ENCODE data around the gene MGAT4A.

Gene MGAT4A

DNA sequence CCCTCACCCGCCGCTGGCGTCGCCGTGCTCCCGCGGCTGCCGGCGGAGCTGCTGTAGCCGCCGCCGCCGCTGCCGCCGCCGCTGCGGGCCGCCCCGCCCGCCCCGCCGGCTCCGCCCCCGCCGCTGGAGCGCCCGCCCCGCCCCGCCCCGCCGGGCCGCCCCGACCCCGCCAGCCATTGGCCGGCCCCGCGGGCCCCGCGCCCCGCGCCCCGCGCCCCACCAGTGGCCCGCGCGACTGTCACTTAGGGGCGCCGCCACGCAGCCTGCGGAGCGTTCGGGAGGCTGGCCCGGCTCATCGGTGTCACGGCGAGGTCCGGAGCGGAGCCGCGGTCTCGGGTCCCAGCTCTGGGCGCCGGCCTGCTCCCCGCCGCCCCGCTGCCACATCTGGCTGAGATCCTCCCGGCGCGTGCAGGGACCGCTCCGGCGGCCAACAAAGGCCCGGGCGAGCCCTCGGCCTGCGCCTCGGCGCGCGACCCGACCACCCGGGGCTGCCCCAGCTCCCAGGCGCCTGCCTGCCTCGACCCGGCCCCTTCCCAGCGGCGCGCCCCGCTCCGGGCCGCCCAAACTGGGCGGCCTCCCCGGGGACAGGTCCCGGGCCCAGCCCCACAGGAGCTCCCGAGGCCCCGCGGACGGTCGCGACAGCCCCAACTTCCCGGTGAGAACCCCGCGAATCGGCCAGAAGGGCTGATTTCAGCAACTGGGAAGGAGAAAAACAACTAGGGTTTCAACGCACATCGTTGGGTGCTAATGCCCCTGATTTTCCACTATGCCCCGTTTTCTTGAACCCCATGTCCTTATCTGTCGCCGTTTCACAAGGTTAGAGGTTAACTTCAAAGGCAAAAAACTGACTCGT lies at the start of gene MGAT4A:
MGAT4A (minus strand) TSS at position 92 of the 853 bp plus-strand sequence. CDS start 4,800 bp downstream, outside the sequence.
- peaks cover 5% of the 10 kb centered on the region for H3K9me3 Mint-ChIP-seq
- peak within 1 kb of the TSS; percentile 92 for H3K27ac Mint-ChIP-seq
- no peaks in the 10 kb centered on the region for H3K27me3 Mint-ChIP-seq (ENCODE audit: low read depth)
- peaks cover 26% of the 10 kb centered on the region for H3K36me3 Mint-ChIP-seq (ENCODE audit: low read depth)
- peaks cover 64% of the 10 kb centered on the region for H3K4me1 Mint-ChIP-seq (ENCODE audit: low read depth)
- peak; percentile 80 for DNase-seq (ENCODE audit: low spot score)
- peak within 1 kb of the TSS; percentile 94 for H3K4me3 Mint-ChIP-seq

DNA sequence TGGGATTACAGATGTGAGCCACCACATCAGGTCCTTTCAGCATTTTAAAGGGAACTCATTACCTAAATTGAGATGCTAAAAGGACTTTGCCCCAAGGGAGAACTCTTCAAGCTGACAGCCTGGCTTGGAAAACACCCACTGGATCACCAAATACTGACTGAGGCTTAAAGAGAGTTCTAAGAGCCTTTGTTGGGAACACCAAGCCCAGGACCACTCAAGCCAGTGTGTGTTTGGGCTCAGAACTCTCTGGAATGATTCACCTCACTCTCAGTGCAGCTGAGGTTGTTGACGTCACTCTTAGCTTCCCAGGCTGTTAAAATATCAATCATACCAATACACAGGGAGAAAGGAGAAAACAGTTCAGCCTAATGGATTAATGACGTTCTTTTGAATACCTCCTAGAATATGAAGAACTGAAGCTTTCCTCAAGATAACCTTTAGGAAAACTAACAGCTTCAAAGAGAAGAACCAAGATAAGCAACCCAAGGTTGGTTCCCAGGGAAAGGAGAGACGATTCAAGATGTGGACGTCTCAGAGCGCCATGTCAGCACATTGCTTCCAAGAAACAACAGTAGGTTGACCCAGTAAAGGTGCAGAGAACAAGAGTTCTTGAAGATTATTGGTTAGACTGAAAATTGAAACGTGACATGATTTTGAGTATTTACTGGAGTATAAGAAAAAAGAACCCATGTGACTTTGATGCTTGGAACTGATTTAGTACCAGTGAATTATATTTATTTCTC lies 48.0 kb upstream of the MGAT4A start:
- no peak overlapping the region for H3K27ac Mint-ChIP-seq
- DNase-seq (ENCODE audit: low spot score): no peak

GRCh38 chr2:98778151-98778550 lies 47.2 kb upstream of the MGAT4A start:
- no peak for DNase-seq (ENCODE audit: low spot score)
- H3K27ac Mint-ChIP-seq: no peak overlapping the region
- H3K4me1 Mint-ChIP-seq (ENCODE audit: low read depth): peaks cover 6% of the 10 kb centered on the region
- no peak overlapping the region for H3K4me3 Mint-ChIP-seq
- H3K9me3 Mint-ChIP-seq: peaks cover 16% of the 10 kb centered on the region
- H3K36me3 Mint-ChIP-seq (ENCODE audit: low read depth): peaks cover 8% of the 10 kb centered on the region
- H3K27me3 Mint-ChIP-seq (ENCODE audit: low read depth): peaks cover 2% of the 10 kb centered on the region

More for the DNA sequence above, 48.0 kb upstream of the MGAT4A start:
- Mint-ChIP-seq H3K36me3 (ENCODE audit: low read depth) (peaks cover 8% of the 10 kb centered on the region), H3K4me1 (ENCODE audit: low read depth) (peaks cover 3% of the 10 kb centered on the region), H3K9me3 (peaks cover 16% of the 10 kb centered on the region), H3K4me3 (no peak overlapping the region), H3K27me3 (ENCODE audit: low read depth) (peaks cover 2% of the 10 kb centered on the region)

DNA sequence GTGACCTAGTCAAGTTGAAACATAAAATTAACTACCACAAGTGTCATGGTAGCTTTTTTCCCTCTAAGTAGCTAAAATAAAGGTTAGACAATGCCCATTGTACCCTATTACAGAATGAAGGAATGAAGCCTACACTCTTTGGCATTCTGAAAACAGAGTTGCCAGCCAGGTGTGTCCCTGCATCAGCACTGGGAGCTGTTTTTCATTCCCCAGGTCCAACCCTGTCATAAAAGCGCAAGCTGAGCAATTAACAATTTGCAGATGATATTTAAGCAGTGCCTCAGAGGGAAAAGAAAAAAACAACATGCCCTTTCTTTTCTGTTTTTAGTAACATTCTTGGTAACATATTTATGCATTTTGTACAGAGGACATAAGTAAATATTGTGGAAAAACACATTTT lies 46.8 kb upstream of the MGAT4A start:
- no peak for DNase-seq (ENCODE audit: low spot score)
- Mint-ChIP-seq H3K4me3 (no peak overlapping the region), H3K36me3 (ENCODE audit: low read depth) (peaks cover 8% of the 10 kb centered on the region), H3K9me3 (peaks cover 16% of the 10 kb centered on the region), H3K4me1 (ENCODE audit: low read depth) (peaks cover 11% of the 10 kb centered on the region), H3K27me3 (ENCODE audit: low read depth) (peaks cover 2% of the 10 kb centered on the region), H3K27ac (no peak overlapping the region)

GRCh38 chr2:98777076-98777475 lies 46.1 kb upstream of the MGAT4A start:
- Mint-ChIP-seq H3K4me3 (no peak overlapping the region), H3K9me3 (peaks cover 10% of the 10 kb centered on the region), H3K27me3 (ENCODE audit: low read depth) (no peaks in the 10 kb centered on the region), H3K27ac (no peak overlapping the region), H3K36me3 (ENCODE audit: low read depth) (peaks cover 5% of the 10 kb centered on the region), H3K4me1 (ENCODE audit: low read depth) (peaks cover 17% of the 10 kb centered on the region)
- DNase-seq (ENCODE audit: low spot score): no peak

- Mint-ChIP-seq H3K4me3 (no peak overlapping the region), H3K36me3 (ENCODE audit: low read depth) (peaks cover 2% of the 10 kb centered on the region), H3K4me1 (ENCODE audit: low read depth) (peaks cover 25% of the 10 kb centered on the region), H3K9me3 (peaks cover under 1% of the 10 kb centered on the region), H3K27ac (no peak overlapping the region), H3K27me3 (ENCODE audit: low read depth) (no peaks in the 10 kb centered on the region)
- DNase-seq (ENCODE audit: low spot score): no peak
Observed at GRCh38 chr2:98776136-98776535, 45.2 kb upstream of the MGAT4A start.

DNA sequence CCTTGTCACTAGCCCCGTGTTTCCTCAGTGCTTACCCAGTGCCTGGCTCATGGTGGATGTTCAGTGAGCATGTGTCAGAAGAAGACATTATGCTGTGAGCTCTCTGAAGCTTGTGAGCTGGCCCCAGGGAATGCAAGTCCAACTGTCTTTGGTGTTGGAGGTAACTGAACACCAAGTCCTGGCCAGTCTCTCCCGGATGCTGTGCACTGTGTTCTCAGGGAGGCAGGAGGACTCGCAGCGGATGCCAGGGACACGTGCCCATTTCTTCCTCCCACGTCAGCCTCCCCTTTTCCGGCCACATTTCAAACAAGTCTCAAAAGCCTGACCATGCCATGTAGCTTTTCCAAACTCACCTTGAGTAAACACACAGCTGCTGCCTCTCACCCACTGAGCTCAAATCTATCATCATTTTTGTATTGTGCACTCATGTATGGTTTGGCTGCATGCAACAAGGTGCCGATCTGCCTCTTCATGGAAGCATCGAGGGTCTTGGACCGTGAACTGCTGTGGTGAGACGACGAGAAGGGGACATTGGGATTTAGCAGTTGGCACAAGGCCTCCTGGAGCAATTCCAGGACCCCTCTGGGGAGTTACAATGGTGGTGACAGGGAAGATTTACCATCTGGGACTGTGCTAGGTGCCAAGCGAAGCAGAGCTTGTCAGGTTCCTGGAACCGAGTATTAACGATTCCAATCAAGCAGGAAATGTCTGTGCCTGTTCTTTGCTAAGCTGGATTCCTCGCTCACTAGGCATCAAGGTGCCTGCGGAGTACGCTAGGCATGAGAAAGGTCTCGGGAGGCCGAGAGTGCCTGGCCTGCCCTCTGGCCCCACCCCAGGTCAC lies 44.4 kb upstream of the MGAT4A start:
- H3K27ac Mint-ChIP-seq: no peak overlapping the region
- H3K4me1 Mint-ChIP-seq (ENCODE audit: low read depth): peaks cover 30% of the 10 kb centered on the region
- H3K9me3 Mint-ChIP-seq: no peaks in the 10 kb centered on the region
- H3K4me3 Mint-ChIP-seq: no peak overlapping the region
- no peak for DNase-seq (ENCODE audit: low spot score)
- peaks cover 2% of the 10 kb centered on the region for H3K36me3 Mint-ChIP-seq (ENCODE audit: low read depth)
- H3K27me3 Mint-ChIP-seq (ENCODE audit: low read depth): no peaks in the 10 kb centered on the region

DNA sequence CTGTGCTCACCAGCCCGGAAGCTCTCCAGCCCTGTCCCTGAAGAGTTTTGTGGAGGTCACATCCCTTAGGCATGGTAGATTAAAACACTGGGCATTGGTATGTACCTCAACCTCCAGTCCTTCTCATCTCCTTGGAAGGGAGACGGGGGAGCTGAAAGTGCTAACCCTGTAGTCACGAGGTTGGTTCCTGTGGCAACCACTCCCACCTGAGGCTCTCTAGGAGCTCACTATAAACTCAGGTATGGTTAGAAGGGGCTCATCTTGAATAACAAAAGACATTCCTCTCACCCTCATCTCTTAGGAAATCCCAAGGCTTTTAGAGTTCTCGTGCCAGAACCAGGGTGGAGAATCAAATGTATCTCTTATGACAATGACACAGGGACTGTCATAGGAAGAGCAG lies 43.0 kb upstream of the MGAT4A start:
- H3K27me3 Mint-ChIP-seq (ENCODE audit: low read depth): no peaks in the 10 kb centered on the region
- H3K4me3 Mint-ChIP-seq: no peak overlapping the region

DNA sequence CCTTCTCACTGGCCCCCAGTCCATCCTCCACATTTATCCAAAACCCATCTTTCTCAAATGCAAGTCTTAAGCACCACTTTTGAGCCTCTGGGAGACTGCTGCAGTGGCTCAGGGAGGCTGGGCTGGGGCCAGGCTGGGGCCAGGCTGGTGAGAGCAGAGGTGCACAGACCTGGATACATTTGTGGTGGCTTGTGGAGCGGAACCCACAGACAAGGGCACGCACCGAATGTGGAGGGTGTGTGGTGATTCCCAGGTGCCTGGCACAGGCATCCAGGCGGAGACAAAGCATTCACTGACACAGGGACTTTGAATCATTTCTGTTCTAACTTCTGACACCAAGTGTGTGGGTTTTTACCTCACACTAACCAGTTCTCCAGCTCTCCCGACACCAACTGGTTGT lies 42.2 kb upstream of the MGAT4A start:
- Mint-ChIP-seq H3K36me3 (ENCODE audit: low read depth) (peaks cover 9% of the 10 kb centered on the region), H3K4me1 (ENCODE audit: low read depth) (peaks cover 50% of the 10 kb centered on the region), H3K9me3 (no peaks in the 10 kb centered on the region), H3K4me3 (peak overlapping the region; percentile 92), H3K27ac (peak overlapping the region; percentile 99), H3K27me3 (ENCODE audit: low read depth) (no peaks in the 10 kb centered on the region)
- no peak for DNase-seq (ENCODE audit: low spot score)

More for the DNA sequence above, 43.0 kb upstream of the MGAT4A start:
- peaks cover 42% of the 10 kb centered on the region for H3K4me1 Mint-ChIP-seq (ENCODE audit: low read depth)
- H3K36me3 Mint-ChIP-seq (ENCODE audit: low read depth): peaks cover 5% of the 10 kb centered on the region
- peak overlapping the region; percentile 99 for H3K27ac Mint-ChIP-seq
- DNase-seq (ENCODE audit: low spot score): no peak
- H3K9me3 Mint-ChIP-seq: no peaks in the 10 kb centered on the region

GRCh38 chr2:98772536-98772935 lies 41.6 kb upstream of the MGAT4A start:
- peak overlapping the region; percentile 99 for H3K27ac Mint-ChIP-seq
- peaks cover 10% of the 10 kb centered on the region for H3K36me3 Mint-ChIP-seq (ENCODE audit: low read depth)
- peak overlapping the region; percentile 92 for H3K4me3 Mint-ChIP-seq
- H3K4me1 Mint-ChIP-seq (ENCODE audit: low read depth): peaks cover 56% of the 10 kb centered on the region
- DNase-seq (ENCODE audit: low spot score): no peak
- H3K27me3 Mint-ChIP-seq (ENCODE audit: low read depth): no peaks in the 10 kb centered on the region
- no peaks in the 10 kb centered on the region for H3K9me3 Mint-ChIP-seq

- peak overlapping the region; percentile 99 for H3K27ac Mint-ChIP-seq
- H3K27me3 Mint-ChIP-seq (ENCODE audit: low read depth): no peaks in the 10 kb centered on the region
- H3K4me1 Mint-ChIP-seq (ENCODE audit: low read depth): peaks cover 61% of the 10 kb centered on the region
- DNase-seq (ENCODE audit: low spot score): peak; percentile 59
- H3K4me3 Mint-ChIP-seq: peak overlapping the region; percentile 92
- H3K36me3 Mint-ChIP-seq (ENCODE audit: low read depth): peaks cover 14% of the 10 kb centered on the region
- H3K9me3 Mint-ChIP-seq: no peaks in the 10 kb centered on the region
Observed at GRCh38 chr2:98771721-98772524, 41.0 kb upstream of the MGAT4A start.

DNA sequence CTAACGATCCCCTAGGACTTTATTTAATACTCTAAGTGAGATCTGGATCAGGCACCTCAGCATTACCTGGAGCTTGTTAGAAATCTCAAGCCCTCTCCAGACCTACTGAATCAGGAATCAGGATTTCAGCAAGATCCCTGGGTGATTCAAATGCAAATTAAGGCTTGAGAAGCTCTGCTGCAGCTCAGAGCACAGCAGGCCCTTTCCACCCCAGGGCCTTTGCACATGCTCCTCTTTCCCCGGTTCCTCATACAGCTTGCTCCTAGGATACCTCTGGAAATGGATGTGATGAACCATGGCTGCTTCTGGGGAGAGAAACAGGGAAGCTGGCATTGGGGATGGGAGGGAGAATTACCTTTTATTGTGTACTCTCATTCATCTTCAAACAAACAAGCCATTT lies 40.3 kb upstream of the MGAT4A start:
- no peaks in the 10 kb centered on the region for H3K27me3 Mint-ChIP-seq (ENCODE audit: low read depth)
- peak overlapping the region; percentile 92 for H3K4me3 Mint-ChIP-seq
- H3K27ac Mint-ChIP-seq: peak overlapping the region; percentile 99
- DNase-seq (ENCODE audit: low spot score): no peak
- H3K36me3 Mint-ChIP-seq (ENCODE audit: low read depth): peaks cover 17% of the 10 kb centered on the region
- H3K4me1 Mint-ChIP-seq (ENCODE audit: low read depth): peaks cover 67% of the 10 kb centered on the region
- no peaks in the 10 kb centered on the region for H3K9me3 Mint-ChIP-seq

DNA sequence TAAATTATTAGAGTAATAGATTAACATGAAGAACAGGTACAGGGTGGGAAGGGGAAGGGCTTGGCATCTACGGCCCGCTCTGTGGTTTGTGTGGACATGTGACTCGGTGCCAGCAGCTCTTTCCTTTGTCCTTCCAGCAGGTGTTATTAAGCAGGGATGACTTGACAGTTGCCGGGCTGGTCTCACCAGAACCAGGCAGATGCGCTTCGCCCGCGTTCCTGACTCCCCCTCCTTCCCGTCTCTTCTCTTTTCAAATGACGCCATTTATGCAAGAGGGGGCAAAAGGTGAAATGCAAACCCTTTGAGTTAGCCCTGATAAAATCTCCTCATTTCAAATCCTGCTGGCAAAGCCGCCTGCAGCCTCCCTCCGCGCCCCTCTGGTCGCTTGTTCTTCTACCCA lies 38.9 kb upstream of the MGAT4A start:
- peak overlapping the region; percentile 92 for H3K4me3 Mint-ChIP-seq
- peak overlapping the region; percentile 99 for H3K27ac Mint-ChIP-seq
- H3K9me3 Mint-ChIP-seq: no peaks in the 10 kb centered on the region
- no peak for DNase-seq (ENCODE audit: low spot score)
- peaks cover 22% of the 10 kb centered on the region for H3K36me3 Mint-ChIP-seq (ENCODE audit: low read depth)
- H3K4me1 Mint-ChIP-seq (ENCODE audit: low read depth): peaks cover 73% of the 10 kb centered on the region
- no peaks in the 10 kb centered on the region for H3K27me3 Mint-ChIP-seq (ENCODE audit: low read depth)
